Activated CD4-positive, alpha-beta T cell treated with anti-CD3 and anti-CD28 coated beads, Interleukin-2, amount 10 ng/mL, durations not matched to agents 7 days and 5 days (primary cell): ENCODE measurements around the gene TBL1XR1. TPM values are rescaled to one million over a fixed set of nuclear protein-coding genes. Genes with fewer than 3 reads are reported as not detected.

Experiments
- CTCF ChIA-PET: fragments of 350-600 bp; sonication (Branson Sonifier 250); formaldehyde crosslinking; loops from one replicate; lab custom pipeline; 2021; ENCODE audit warnings: antibody characterized with exemption; lab: Charles Lee
- POLR2A ChIA-PET: fragments of 350-600 bp; sonication (Branson Sonifier 250); formaldehyde crosslinking; loops from one replicate; lab custom pipeline; 2021; ENCODE audit warnings: antibody characterized with exemption; lab: Charles Lee
- DNase-seq: peaks from one replicate; pipeline ENCODE4 v3.0.0-alpha.2; 2020
- H3K27ac Mint-ChIP-seq: one replicate; pipeline ENCODE4 v1.8.0; 2021; ENCODE audit warnings: mild to moderate bottlenecking, moderate library complexity, mixed read lengths
- H3K27me3 Mint-ChIP-seq: one replicate; pipeline ENCODE4 v1.8.0; 2021; ENCODE audit warnings: mixed read lengths
- H3K36me3 Mint-ChIP-seq: one replicate; pipeline ENCODE4 v1.8.0; 2021; ENCODE audit warnings: low read depth, mixed read lengths
- H3K4me1 Mint-ChIP-seq: one replicate; pipeline ENCODE4 v1.8.0; 2021; ENCODE audit warnings: mixed read lengths
- H3K4me3 Mint-ChIP-seq: one replicate; pipeline ENCODE4 v1.8.0; 2021; ENCODE audit warnings: mild to moderate bottlenecking, moderate library complexity, mixed read lengths
- H3K9me3 Mint-ChIP-seq: one replicate; pipeline ENCODE4 v1.8.0; 2021; ENCODE audit warnings: mixed read lengths
- total RNA-seq, 2 experiments: library from RNA; stranded (reverse); gene quantifications; one replicate each; pipeline ENCODE4 v1.2.3, GENCODE V29; 2021

Gene TBL1XR1
- total RNA-seq, 2 experiments from 2014 or later: 167 to 169 TPM

GRCh38 chr3:177061369-177061768, 135.9 kb downstream of the TBL1XR1 start:
- Mint-ChIP-seq H3K4me3 (no peak overlapping the region), H3K27me3 (no peaks in the 10 kb centered on the region), H3K9me3 (no peaks in the 10 kb centered on the region), H3K4me1 (peaks cover 25% of the 10 kb centered on the region), H3K36me3 (peaks cover 33% of the 10 kb centered on the region), H3K27ac (no peak overlapping the region)
- DNase-seq: no peak
- POLR2A ChIA-PET: no interaction called here
- CTCF ChIA-PET: no interaction called here

GRCh38 chr3:177060492-177060891, 136.8 kb downstream of the TBL1XR1 start:
- Mint-ChIP-seq H3K4me1 (peaks cover 23% of the 10 kb centered on the region), H3K4me3 (no peak overlapping the region), H3K36me3 (peaks cover 30% of the 10 kb centered on the region), H3K27me3 (no peaks in the 10 kb centered on the region), H3K27ac (no peak overlapping the region), H3K9me3 (no peaks in the 10 kb centered on the region)
- POLR2A ChIA-PET: no interaction called here
- DNase-seq: no peak
- CTCF ChIA-PET: interaction anchor here (1.0 kb wide), 1 partner anchor 10 kb away, joined by 3 read pairs; no protein-coding TSS in a partner anchor

GRCh38 chr3:177058648-177059047, 138.6 kb downstream of the TBL1XR1 start:
- no peak for DNase-seq
- POLR2A ChIA-PET: no interaction called here
- Mint-ChIP-seq H3K9me3 (no peaks in the 10 kb centered on the region), H3K36me3 (peaks cover 22% of the 10 kb centered on the region), H3K4me3 (no peak overlapping the region), H3K4me1 (peaks cover 22% of the 10 kb centered on the region), H3K27me3 (no peaks in the 10 kb centered on the region), H3K27ac (no peak overlapping the region)
- CTCF ChIA-PET: interaction anchor here (1.3 kb wide), 1 partner anchor 8 kb away, joined by 3 read pairs; no protein-coding TSS in a partner anchor

- H3K27ac Mint-ChIP-seq: no peak overlapping the region
- ChIA-PET POLR2A (interaction anchor here (0.6 kb wide), 1 partner anchor 127 kb away, joined by 4 read pairs; no protein-coding TSS in a partner anchor), CTCF (no interaction called here)
- no peak overlapping the region for H3K4me3 Mint-ChIP-seq
- H3K36me3 Mint-ChIP-seq: peaks cover 21% of the 10 kb centered on the region
- H3K27me3 Mint-ChIP-seq: no peaks in the 10 kb centered on the region
- peaks cover 21% of the 10 kb centered on the region for H3K4me1 Mint-ChIP-seq
- H3K9me3 Mint-ChIP-seq: no peaks in the 10 kb centered on the region
- DNase-seq: peak; percentile 35
Measured at GRCh38 chr3:177057768-177058167, 139.5 kb downstream of the TBL1XR1 start.

GRCh38 chr3:177056927-177057326, 140.4 kb downstream of the TBL1XR1 start:
- Mint-ChIP-seq H3K36me3 (peaks cover 18% of the 10 kb centered on the region), H3K4me1 (peaks cover 19% of the 10 kb centered on the region), H3K9me3 (no peaks in the 10 kb centered on the region), H3K4me3 (no peak overlapping the region), H3K27ac (no peak overlapping the region), H3K27me3 (no peaks in the 10 kb centered on the region)
- DNase-seq: no peak
- ChIA-PET CTCF (no interaction called here), POLR2A (no interaction called here)

- CTCF ChIA-PET: no interaction called here
- H3K4me3 Mint-ChIP-seq: no peak overlapping the region
- H3K4me1 Mint-ChIP-seq: peaks cover 26% of the 10 kb centered on the region
- no peaks in the 10 kb centered on the region for H3K27me3 Mint-ChIP-seq
- no peak for DNase-seq
- no peak overlapping the region for H3K27ac Mint-ChIP-seq
- POLR2A ChIA-PET: interaction anchor here (0.5 kb wide), 1 partner anchor 331 kb away, joined by 3 read pairs; no protein-coding TSS in a partner anchor
- no peaks in the 10 kb centered on the region for H3K9me3 Mint-ChIP-seq
- peaks cover 13% of the 10 kb centered on the region for H3K36me3 Mint-ChIP-seq
Measured at GRCh38 chr3:177055605-177056571, 141.4 kb downstream of the TBL1XR1 start.

- ChIA-PET CTCF (interaction anchor here (1.5 kb wide), 1 partner anchor 569 kb away, joined by 3 read pairs; no protein-coding TSS in a partner anchor), POLR2A (interaction anchor here (0.6 kb wide), 1 partner anchor 265 kb away, joined by 7 read pairs; no protein-coding TSS in a partner anchor)
- no peaks in the 10 kb centered on the region for H3K27me3 Mint-ChIP-seq
- peaks cover 18% of the 10 kb centered on the region for H3K4me1 Mint-ChIP-seq
- H3K4me3 Mint-ChIP-seq: no peak overlapping the region
- H3K9me3 Mint-ChIP-seq: no peaks in the 10 kb centered on the region
- H3K27ac Mint-ChIP-seq: no peak overlapping the region
- no peak for DNase-seq
- peaks cover 24% of the 10 kb centered on the region for H3K36me3 Mint-ChIP-seq
Measured at GRCh38 chr3:177053107-177053506, 144.2 kb downstream of the TBL1XR1 start.

- H3K9me3 Mint-ChIP-seq: no peaks in the 10 kb centered on the region
- DNase-seq: no peak
- H3K27ac Mint-ChIP-seq: no peak overlapping the region
- POLR2A ChIA-PET: interaction anchor here (0.6 kb wide), 1 partner anchor 93 kb away, joined by 3 read pairs; no protein-coding TSS in a partner anchor
- CTCF ChIA-PET: interaction anchor here (1.0 to 1.5 kb wide), 4 partner anchors 8 to 571 kb away, joined by 3 read pairs; no protein-coding TSS in a partner anchor
- H3K36me3 Mint-ChIP-seq: peaks cover 32% of the 10 kb centered on the region
- no peak overlapping the region for H3K4me3 Mint-ChIP-seq
- peaks cover 18% of the 10 kb centered on the region for H3K4me1 Mint-ChIP-seq
- no peaks in the 10 kb centered on the region for H3K27me3 Mint-ChIP-seq
Measured at GRCh38 chr3:177051411-177051810, 145.9 kb downstream of the TBL1XR1 start.

GRCh38 chr3:177050501-177051237, 146.6 kb downstream of the TBL1XR1 start:
- Mint-ChIP-seq H3K36me3 (peaks cover 37% of the 10 kb centered on the region), H3K4me1 (peaks cover 18% of the 10 kb centered on the region), H3K4me3 (no peak overlapping the region), H3K27me3 (no peaks in the 10 kb centered on the region), H3K27ac (peak overlapping the region; percentile 41), H3K9me3 (no peaks in the 10 kb centered on the region)
- ChIA-PET POLR2A (no interaction called here), CTCF (interaction anchor here (0.6 to 1.0 kb wide), 4 partner anchors 8 to 752 kb away, joined by 3 to 5 read pairs (median 3); no protein-coding TSS in a partner anchor)
- peak; percentile 12 for DNase-seq

- peaks cover 71% of the 10 kb centered on the region for H3K36me3 Mint-ChIP-seq
- POLR2A ChIA-PET: no interaction called here
- no peak overlapping the region for H3K27ac Mint-ChIP-seq
- DNase-seq: no peak
- no peak overlapping the region for H3K4me3 Mint-ChIP-seq
- H3K9me3 Mint-ChIP-seq: no peaks in the 10 kb centered on the region
- peaks cover 20% of the 10 kb centered on the region for H3K4me1 Mint-ChIP-seq
- CTCF ChIA-PET: no interaction called here
- H3K27me3 Mint-ChIP-seq: no peaks in the 10 kb centered on the region
Measured at GRCh38 chr3:177045767-177046166, 151.5 kb downstream of the TBL1XR1 start.

- Mint-ChIP-seq H3K9me3 (no peaks in the 10 kb centered on the region), H3K27me3 (no peaks in the 10 kb centered on the region), H3K36me3 (peaks cover 70% of the 10 kb centered on the region), H3K4me3 (no peak overlapping the region), H3K4me1 (peaks cover 23% of the 10 kb centered on the region), H3K27ac (no peak overlapping the region)
- POLR2A ChIA-PET: no interaction called here
- DNase-seq: no peak
- CTCF ChIA-PET: no interaction called here
Measured at GRCh38 chr3:177045222-177045621, 152.1 kb downstream of the TBL1XR1 start.

GRCh38 chr3:177041730-177042551, 155.3 kb downstream of the TBL1XR1 start:
- ChIA-PET POLR2A (no interaction called here), CTCF (no interaction called here)
- Mint-ChIP-seq H3K4me1 (peaks cover 28% of the 10 kb centered on the region), H3K27ac (peak overlapping the region; percentile 0), H3K4me3 (no peak overlapping the region), H3K27me3 (no peaks in the 10 kb centered on the region), H3K36me3 (peaks cover 68% of the 10 kb centered on the region), H3K9me3 (no peaks in the 10 kb centered on the region)
- no peak for DNase-seq
